Kidney epithelial cell (primary cell): ENCODE results near the gene KRTAP10-9. TPM values are rescaled to one million over a fixed set of nuclear protein-coding genes. Genes with fewer than 3 reads are reported as not detected.
"Not testable (repeated sequence)": the region's sequence is repeated elsewhere in the genome, so short reads cannot be mapped to it uniquely, and the experiment has no call there.

ENCODE experiments used
- DNase-seq: peaks from one replicate; pipeline ENCODE4 v3.0.0-alpha.2; 2010; ENCODE audit warnings: low read depth
- H3K27me3 ChIP-seq: 2 replicates; pipeline ENCODE4 v1.6.0; 2011; ENCODE audit warnings: low read length; ENCODE audit not compliant: control insufficient read depth, insufficient read depth
- H3K36me3 ChIP-seq: 2 replicates; pipeline ENCODE4 v1.5.1; 2011; ENCODE audit warnings: low read length; ENCODE audit not compliant: control insufficient read depth, insufficient read depth
- H3K4me3 ChIP-seq: 2 replicates; pipeline ENCODE4 v1.5.1; 2011; ENCODE audit warnings: low read depth, mild to moderate bottlenecking, control low read depth, low read length
- total RNA-seq: library from RNA; depleted of rRNA; stranded (reverse); fragments of >200 nt; gene quantifications from 2 replicates; pipeline ENCODE4 v1.2.3, GENCODE V29; 2015
- TF ChIP-seq, protein P1 (sequence below): IDR thresholded peaks from 2 replicates; pipeline ENCODE4 v1.5.1; 2011; ENCODE audit warnings: mild to moderate bottlenecking, moderate library complexity, low read length, control low read depth, inconsistent platforms; ENCODE audit not compliant: insufficient read depth, poor library complexity, severe bottlenecking

KRTAP10-9 gene
- total RNA-seq, 1 donor from 2014 or later, result not detected

DNA sequence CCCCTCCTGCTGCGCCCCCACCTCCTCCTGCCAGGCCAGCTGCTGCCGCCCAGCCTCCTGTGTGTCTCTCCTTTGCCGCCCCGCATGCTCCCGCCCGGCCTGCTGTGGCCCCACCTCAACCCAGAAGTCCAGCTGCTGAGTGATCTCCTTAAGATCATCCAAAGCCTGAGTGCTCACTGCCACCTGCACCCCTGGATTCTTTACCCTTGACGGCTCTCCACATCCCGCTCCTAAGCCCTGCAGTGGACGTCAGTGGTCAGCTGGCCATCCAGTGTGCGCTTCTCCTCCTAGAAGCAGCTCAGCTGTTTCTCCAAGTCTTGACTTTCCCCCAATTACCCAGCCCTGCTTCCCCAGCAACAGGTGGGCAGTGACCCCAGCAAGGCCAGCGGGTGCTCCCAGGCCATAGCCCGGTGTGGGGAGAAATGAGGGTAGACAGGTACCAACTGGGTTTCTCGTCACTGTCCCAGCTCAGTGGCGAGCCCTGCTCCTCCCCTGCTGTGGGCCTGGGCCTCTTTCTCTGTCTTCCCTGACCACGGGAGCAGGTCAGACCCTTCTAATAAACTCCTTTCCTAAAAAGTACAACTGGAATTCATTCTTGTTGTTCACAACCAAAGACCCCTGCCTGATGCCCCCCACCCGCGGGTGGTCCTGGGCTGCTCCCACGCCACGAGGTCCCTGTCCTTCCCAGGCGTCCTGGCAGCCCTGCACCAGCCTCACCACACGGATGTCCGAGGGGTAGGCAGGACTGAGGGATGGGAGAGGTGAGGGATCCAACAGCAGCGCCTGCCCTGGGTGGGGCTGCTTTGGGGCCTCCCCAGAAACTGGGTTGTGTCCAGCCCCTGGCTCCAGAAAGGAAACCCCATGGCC, 25.1 kb upstream of the KRTAP10-9 start:
- H3K4me3 ChIP-seq, result no peak overlapping the region
- no peaks in the 10 kb centered on the region for H3K27me3 ChIP-seq
- TF ChIP-seq, protein P1, sequence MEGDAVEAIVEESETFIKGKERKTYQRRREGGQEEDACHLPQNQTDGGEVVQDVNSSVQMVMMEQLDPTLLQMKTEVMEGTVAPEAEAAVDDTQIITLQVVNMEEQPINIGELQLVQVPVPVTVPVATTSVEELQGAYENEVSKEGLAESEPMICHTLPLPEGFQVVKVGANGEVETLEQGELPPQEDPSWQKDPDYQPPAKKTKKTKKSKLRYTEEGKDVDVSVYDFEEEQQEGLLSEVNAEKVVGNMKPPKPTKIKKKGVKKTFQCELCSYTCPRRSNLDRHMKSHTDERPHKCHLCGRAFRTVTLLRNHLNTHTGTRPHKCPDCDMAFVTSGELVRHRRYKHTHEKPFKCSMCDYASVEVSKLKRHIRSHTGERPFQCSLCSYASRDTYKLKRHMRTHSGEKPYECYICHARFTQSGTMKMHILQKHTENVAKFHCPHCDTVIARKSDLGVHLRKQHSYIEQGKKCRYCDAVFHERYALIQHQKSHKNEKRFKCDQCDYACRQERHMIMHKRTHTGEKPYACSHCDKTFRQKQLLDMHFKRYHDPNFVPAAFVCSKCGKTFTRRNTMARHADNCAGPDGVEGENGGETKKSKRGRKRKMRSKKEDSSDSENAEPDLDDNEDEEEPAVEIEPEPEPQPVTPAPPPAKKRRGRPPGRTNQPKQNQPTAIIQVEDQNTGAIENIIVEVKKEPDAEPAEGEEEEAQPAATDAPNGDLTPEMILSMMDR, result no peak
- no peaks in the 10 kb centered on the region for H3K36me3 ChIP-seq
- no peak for DNase-seq

DNA sequence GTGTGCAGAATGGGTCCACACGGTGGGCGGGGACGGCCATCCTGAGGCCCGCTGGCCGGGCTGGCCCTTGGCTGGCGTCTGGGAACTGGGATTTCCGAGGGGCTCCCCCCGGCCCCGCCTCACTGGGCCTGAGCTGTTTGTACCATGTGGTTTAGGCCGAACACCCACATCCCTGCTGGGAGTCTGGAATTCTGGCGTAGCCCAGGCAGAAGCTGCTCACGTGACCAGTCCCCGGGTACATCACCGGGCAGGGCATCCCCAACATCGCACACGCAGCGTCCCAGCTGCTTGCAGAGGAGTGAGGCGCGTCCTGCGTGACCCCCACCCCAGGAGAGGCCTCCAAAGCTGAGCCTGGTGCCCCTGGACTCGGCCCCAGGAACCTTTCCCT, 24.4 kb upstream of the KRTAP10-9 start:
- TF ChIP-seq, protein P1, result no peak
- DNase-seq, result no peak
- H3K4me3 ChIP-seq, result no peak overlapping the region
- no peaks in the 10 kb centered on the region for H3K27me3 ChIP-seq
- H3K36me3 ChIP-seq, result no peaks in the 10 kb centered on the region

DNA sequence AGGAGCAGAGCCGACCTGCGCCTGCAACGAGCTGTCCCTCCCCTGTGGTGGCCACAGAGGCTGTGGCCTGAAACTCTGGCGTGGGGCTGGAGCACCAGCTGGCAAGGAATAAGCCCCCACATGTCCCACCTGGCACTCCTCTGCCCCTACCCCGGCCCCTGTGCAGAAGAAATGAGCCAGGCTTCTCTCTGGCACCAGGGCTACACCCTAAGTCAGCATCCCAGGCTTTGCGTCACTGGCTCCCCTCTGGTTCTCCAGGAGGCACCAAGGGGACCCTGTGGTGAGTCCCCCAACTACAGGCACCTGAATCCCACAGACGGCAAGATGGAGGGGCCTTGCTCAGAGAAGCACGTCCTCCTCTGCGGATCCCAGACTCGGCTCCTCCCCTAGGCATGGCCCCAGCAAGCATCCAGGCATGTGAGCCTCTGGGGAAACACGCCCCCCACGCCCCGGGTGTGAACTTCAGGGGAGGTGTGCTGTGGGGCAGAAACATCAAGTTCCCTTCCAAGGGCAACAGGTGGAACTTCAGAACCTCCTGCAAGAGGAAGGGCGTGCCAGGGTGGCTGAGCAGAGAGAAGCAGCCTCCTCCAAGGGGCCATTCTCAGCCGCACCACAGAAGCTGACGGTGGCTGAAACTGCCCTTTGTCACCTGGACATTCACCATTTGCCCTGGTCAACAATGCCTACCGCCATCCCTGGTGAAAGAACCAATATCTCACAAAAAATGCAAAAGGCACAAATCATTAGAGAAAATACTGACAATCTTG, 23.6 kb upstream of the KRTAP10-9 start:
- TF ChIP-seq, protein P1, result no peak
- DNase-seq, result no peak
- no peak overlapping the region for H3K4me3 ChIP-seq
- no peaks in the 10 kb centered on the region for H3K36me3 ChIP-seq
- H3K27me3 ChIP-seq, result no peaks in the 10 kb centered on the region

GRCh38 chr21:44603911-44604310, 23.0 kb upstream of the KRTAP10-9 start:
- no peak for DNase-seq
- Histone ChIP-seq H3K36me3 (no peaks in the 10 kb centered on the region), H3K4me3 (no peak overlapping the region), H3K27me3 (no peaks in the 10 kb centered on the region)
- TF ChIP-seq, protein P1, result no peak

- no peaks in the 10 kb centered on the region for H3K36me3 ChIP-seq
- no peak overlapping the region for H3K4me3 ChIP-seq
- no peak for DNase-seq
- H3K27me3 ChIP-seq, result no peaks in the 10 kb centered on the region
- TF ChIP-seq, protein P1, result no peak
Measured at GRCh38 chr21:44606495-44606894, 20.4 kb upstream of the KRTAP10-9 start.

DNA sequence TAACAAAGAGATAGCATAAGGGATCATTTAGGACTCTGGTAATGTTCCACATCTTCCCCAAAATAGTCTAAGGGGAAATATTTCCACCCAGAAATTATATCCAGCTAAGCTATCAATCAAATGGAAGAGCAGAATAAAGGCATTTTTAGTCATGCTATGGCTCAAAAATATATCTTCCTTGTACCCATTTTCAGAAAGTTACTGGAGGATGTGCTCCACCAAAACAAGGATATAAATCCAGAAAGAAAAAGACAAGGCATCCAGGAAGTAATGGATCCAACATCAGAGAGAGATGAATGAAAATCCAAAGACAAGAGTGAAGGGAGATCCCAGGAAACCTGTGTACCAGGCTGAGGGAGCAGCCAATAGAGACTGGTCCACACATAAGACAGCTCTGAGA, 17.7 kb upstream of the KRTAP10-9 start:
- no peak for DNase-seq
- no peaks in the 10 kb centered on the region for H3K36me3 ChIP-seq
- TF ChIP-seq, protein P1, result no peak
- H3K4me3 ChIP-seq, result no peak overlapping the region
- H3K27me3 ChIP-seq, result no peaks in the 10 kb centered on the region

DNA sequence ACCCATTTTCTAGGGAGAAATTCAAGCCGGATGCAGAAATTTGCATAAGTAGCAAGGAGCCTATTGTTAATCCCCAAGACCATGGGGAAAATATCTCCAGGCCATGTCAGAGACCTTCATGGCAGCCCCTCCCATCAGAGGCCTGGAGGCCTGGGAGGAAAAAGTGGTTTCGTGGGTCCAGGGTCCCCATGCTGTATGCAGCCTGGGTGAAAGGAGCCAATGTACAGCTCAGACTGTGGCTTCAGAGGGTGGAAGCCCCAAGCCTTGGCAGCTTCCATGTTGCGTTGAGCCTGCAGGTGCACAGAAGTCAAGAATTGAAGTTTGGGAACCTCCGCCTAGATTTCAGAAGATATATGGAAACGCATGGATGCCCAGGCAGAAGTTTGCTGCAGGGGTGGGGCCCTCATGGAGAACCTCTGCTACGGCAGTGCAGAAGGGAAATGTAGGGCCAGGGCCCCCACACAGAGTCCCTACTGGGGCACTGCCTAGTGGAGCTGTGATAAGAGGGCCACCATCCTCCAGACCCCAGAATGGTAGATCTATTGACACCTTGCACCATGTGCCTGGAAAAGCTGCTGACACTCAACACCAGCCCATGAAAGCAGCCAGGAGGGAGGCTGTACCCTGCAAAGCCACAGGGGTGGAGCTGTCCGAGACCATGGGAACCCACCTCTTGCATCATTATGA, 16.6 kb upstream of the KRTAP10-9 start:
- H3K36me3 ChIP-seq, H3K4me3 ChIP-seq, H3K27me3 ChIP-seq, DNase-seq: not testable (repeated sequence)
